T-helper 1 cell treated with Interleukin-12 subunit alpha and Interleukin-12 subunit beta and Interleukin-4 antibody, amounts not matched to agents 30 μg/mL and 1 μg/mL, for 36 hours (primary cell): ENCODE measurements around the gene HPN.

Experiments
- H3K27ac Mint-ChIP-seq: one replicate; pipeline ENCODE4 v1.8.0; 2021; ENCODE audit warnings: mild to moderate bottlenecking, mixed read lengths
- H3K27me3 Mint-ChIP-seq: one replicate; pipeline ENCODE4 v1.8.0; 2021; ENCODE audit warnings: low read depth, mixed read lengths
- H3K36me3 Mint-ChIP-seq: one replicate; pipeline ENCODE4 v1.8.0; 2021; ENCODE audit warnings: low read depth, mixed read lengths
- H3K4me1 Mint-ChIP-seq: one replicate; pipeline ENCODE4 v1.8.0; 2021; ENCODE audit warnings: low read depth, mixed read lengths
- H3K4me3 Mint-ChIP-seq: one replicate; pipeline ENCODE4 v1.8.0; 2021; ENCODE audit warnings: mild to moderate bottlenecking, moderate library complexity, mixed read lengths
- H3K9me3 Mint-ChIP-seq: one replicate; pipeline ENCODE4 v1.8.0; 2021; ENCODE audit warnings: mixed read lengths

HPN gene

DNA sequence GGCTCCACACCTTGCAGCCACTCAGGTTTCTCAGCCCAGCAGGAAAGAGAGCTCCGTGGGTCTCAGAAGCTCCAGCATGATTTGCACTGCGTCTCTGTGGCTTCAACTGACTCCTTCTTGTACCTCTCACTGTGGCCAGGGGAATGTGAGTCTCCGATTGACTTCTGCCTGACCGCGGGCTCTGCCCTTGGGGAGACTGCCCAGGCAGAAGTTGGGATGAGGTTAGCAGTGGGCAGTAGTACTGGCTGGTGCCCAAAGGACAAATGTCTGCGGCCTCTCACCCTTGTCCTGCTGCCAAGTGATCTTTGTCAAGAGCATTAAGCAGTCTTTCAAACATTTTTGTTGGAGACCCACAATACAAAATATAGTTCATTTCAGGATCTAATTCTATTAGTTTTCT lies 39.7 kb downstream of the HPN start:
- no peak overlapping the region for H3K4me3 Mint-ChIP-seq
- no peaks in the 10 kb centered on the region for H3K4me1 Mint-ChIP-seq
- no peak overlapping the region for H3K27ac Mint-ChIP-seq

DNA sequence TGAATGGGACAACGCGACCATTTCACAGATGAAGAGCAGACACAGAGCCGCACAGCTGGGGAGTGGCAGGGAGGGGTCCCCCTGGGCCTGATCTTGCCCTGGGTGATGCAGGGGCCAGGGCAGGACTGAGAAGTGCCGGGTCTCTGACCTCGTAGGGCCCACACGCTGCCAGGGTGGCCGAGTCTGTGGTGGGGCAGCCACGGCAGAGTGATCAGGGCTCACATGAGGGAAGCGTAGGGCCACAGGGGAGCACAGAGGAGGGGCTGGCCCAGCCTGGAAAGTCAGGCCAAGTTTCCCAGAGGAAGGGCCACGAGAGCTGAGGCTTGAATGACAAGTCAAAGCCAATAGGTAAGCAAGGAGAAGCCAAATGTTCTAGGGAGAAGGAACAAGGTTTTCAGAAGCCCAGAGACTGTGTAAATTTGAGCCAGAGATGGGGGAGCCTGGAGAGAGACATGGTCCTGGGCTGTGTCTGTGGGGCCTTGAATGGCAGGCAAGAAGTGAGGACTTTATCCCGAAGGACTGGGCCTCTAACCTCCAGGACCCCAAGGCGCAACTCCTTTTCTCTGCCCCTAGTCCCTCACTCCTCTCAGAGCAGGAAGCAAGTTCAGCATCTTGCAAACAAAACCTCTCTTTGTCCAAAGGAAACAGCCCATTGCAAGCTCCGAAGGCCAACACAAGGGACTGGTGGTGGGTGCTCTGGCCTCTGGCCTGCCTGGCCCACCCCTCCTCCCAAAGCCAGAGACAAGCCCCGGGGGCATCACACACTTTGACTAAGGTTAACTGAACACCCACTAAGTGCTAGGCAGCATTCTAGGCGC lies 42.4 kb downstream of the HPN start:
- no peak overlapping the region for H3K4me3 Mint-ChIP-seq
- no peaks in the 10 kb centered on the region for H3K4me1 Mint-ChIP-seq
- no peaks in the 10 kb centered on the region for H3K9me3 Mint-ChIP-seq
- no peaks in the 10 kb centered on the region for H3K36me3 Mint-ChIP-seq
- no peak overlapping the region for H3K27ac Mint-ChIP-seq
- H3K27me3 Mint-ChIP-seq: peaks cover under 1% of the 10 kb centered on the region

More for the DNA sequence above, 39.7 kb downstream of the HPN start:
- Mint-ChIP-seq H3K27me3 (peaks cover 9% of the 10 kb centered on the region), H3K36me3 (no peaks in the 10 kb centered on the region), H3K9me3 (no peaks in the 10 kb centered on the region)

GRCh38 chr19:35084509-35084762 lies 42.9 kb downstream of the HPN start:
- Mint-ChIP-seq H3K36me3 (no peaks in the 10 kb centered on the region), H3K27ac (no peak overlapping the region), H3K4me3 (no peak overlapping the region), H3K27me3 (no peaks in the 10 kb centered on the region), H3K9me3 (no peaks in the 10 kb centered on the region), H3K4me1 (no peaks in the 10 kb centered on the region)

DNA sequence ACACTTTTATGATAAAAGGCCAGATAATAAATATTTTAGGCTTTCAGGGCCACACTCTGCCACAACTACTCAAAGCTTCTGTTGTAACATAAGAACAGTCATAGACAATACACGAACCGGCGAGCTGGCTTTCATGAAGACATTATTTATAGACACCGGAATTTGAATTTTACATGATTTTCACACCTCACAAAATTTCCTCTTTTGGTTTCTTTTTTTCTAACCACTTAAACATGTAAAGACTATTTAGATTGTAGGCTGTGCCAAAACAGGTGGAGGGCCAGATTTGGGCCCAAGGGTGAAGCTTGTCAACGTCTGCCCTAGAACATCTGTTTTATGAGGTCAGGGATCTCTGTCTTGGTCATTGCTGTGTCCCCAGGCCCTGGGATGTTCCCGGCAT lies 44.4 kb downstream of the HPN start:
- H3K9me3 Mint-ChIP-seq: no peaks in the 10 kb centered on the region
- no peak overlapping the region for H3K27ac Mint-ChIP-seq
- H3K27me3 Mint-ChIP-seq: peaks cover 5% of the 10 kb centered on the region
- H3K4me3 Mint-ChIP-seq: no peak overlapping the region
- no peaks in the 10 kb centered on the region for H3K4me1 Mint-ChIP-seq
- H3K36me3 Mint-ChIP-seq: no peaks in the 10 kb centered on the region

GRCh38 chr19:35086455-35086854 lies 44.9 kb downstream of the HPN start:
- H3K4me1 Mint-ChIP-seq: no peaks in the 10 kb centered on the region
- no peak overlapping the region for H3K27ac Mint-ChIP-seq
- H3K4me3 Mint-ChIP-seq: no peak overlapping the region

GRCh38 chr19:35087393-35087792 lies 45.9 kb downstream of the HPN start:
- Mint-ChIP-seq H3K27me3 (peaks cover 5% of the 10 kb centered on the region), H3K36me3 (no peaks in the 10 kb centered on the region), H3K9me3 (no peaks in the 10 kb centered on the region), H3K4me1 (no peaks in the 10 kb centered on the region), H3K4me3 (no peak overlapping the region), H3K27ac (no peak overlapping the region)

More at GRCh38 chr19:35086455-35086854, 44.9 kb downstream of the HPN start:
- Mint-ChIP-seq H3K36me3 (no peaks in the 10 kb centered on the region), H3K9me3 (no peaks in the 10 kb centered on the region), H3K27me3 (peaks cover 5% of the 10 kb centered on the region)

- Mint-ChIP-seq H3K4me1 (no peaks in the 10 kb centered on the region), H3K4me3 (no peak overlapping the region), H3K9me3 (no peaks in the 10 kb centered on the region), H3K36me3 (no peaks in the 10 kb centered on the region), H3K27me3 (peaks cover 5% of the 10 kb centered on the region), H3K27ac (no peak overlapping the region)
These were observed 46.8 kb downstream of the HPN start for GRCh38 chr19:35088131-35088913.

GRCh38 chr19:35089554-35089953 lies 48.0 kb downstream of the HPN start:
- Mint-ChIP-seq H3K4me3 (no peak overlapping the region), H3K9me3 (no peaks in the 10 kb centered on the region), H3K4me1 (no peaks in the 10 kb centered on the region), H3K27me3 (peaks cover 5% of the 10 kb centered on the region), H3K36me3 (no peaks in the 10 kb centered on the region), H3K27ac (no peak overlapping the region)

GRCh38 chr19:35090160-35090505 lies 48.6 kb downstream of the HPN start:
- Mint-ChIP-seq H3K27me3 (peaks cover 5% of the 10 kb centered on the region), H3K4me1 (no peaks in the 10 kb centered on the region), H3K9me3 (no peaks in the 10 kb centered on the region), H3K4me3 (no peak overlapping the region), H3K27ac (no peak overlapping the region), H3K36me3 (no peaks in the 10 kb centered on the region)

- H3K36me3 Mint-ChIP-seq: no peaks in the 10 kb centered on the region
- H3K4me3 Mint-ChIP-seq: no peak overlapping the region
- H3K27me3 Mint-ChIP-seq: peaks cover 5% of the 10 kb centered on the region
- no peak overlapping the region for H3K27ac Mint-ChIP-seq
- H3K9me3 Mint-ChIP-seq: no peaks in the 10 kb centered on the region
- H3K4me1 Mint-ChIP-seq: no peaks in the 10 kb centered on the region
These were observed 49.1 kb downstream of the HPN start for GRCh38 chr19:35090506-35091214.

DNA sequence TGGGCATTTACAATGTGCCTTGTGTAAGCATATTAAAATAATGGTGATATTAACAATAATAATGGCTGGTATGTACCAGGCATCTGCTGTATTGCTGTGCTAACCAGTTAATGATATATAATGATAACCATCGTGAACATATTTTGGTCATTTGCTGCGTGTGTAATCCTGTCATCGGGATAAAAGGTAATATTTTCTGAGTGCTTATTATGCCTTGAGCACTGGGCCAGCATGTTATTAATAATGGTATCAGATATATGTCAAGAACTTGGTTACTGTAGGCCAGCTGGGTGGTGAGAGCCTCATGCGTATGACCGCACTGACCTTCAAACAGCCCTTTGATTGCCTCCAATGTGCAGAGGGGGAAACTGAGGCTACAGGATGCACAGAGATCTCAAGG lies 51.9 kb downstream of the HPN start:
- H3K9me3 Mint-ChIP-seq: no peaks in the 10 kb centered on the region
- no peak overlapping the region for H3K27ac Mint-ChIP-seq
- no peaks in the 10 kb centered on the region for H3K4me1 Mint-ChIP-seq

GRCh38 chr19:35093941-35094647 lies 52.6 kb downstream of the HPN start:
- H3K4me1 Mint-ChIP-seq: no peaks in the 10 kb centered on the region

More for the DNA sequence above, 51.9 kb downstream of the HPN start:
- H3K4me3 Mint-ChIP-seq: no peak overlapping the region
- H3K36me3 Mint-ChIP-seq: no peaks in the 10 kb centered on the region
- H3K27me3 Mint-ChIP-seq: peaks cover 5% of the 10 kb centered on the region

DNA sequence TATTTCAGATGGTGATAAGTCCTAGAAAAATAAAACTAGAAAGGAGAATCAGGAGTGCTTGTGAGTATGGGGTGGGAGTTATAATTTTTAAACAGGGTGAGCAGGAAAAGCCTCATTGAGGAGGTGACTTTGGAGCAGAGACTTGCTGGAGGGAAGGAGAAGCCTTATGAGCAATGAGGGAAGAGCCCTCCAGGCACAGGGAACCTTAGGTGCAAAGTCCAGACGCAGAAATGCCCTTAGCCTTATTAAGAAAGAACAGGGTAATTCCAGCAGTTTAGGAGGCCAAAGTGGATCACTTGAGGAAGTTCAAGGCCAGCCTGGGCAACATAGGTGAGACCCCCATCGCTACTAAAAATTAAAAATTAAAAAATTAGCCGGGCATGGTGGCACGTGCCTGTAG lies 53.1 kb downstream of the HPN start:
- Mint-ChIP-seq H3K27me3 (peaks cover 5% of the 10 kb centered on the region), H3K4me1 (no peaks in the 10 kb centered on the region), H3K4me3 (no peak overlapping the region), H3K36me3 (no peaks in the 10 kb centered on the region), H3K27ac (no peak overlapping the region), H3K9me3 (no peaks in the 10 kb centered on the region)

More at GRCh38 chr19:35093941-35094647, 52.6 kb downstream of the HPN start:
- H3K4me3 Mint-ChIP-seq: no peak overlapping the region
- H3K36me3 Mint-ChIP-seq: no peaks in the 10 kb centered on the region
- no peaks in the 10 kb centered on the region for H3K9me3 Mint-ChIP-seq
- H3K27me3 Mint-ChIP-seq: peaks cover 5% of the 10 kb centered on the region
- H3K27ac Mint-ChIP-seq: no peak overlapping the region

DNA sequence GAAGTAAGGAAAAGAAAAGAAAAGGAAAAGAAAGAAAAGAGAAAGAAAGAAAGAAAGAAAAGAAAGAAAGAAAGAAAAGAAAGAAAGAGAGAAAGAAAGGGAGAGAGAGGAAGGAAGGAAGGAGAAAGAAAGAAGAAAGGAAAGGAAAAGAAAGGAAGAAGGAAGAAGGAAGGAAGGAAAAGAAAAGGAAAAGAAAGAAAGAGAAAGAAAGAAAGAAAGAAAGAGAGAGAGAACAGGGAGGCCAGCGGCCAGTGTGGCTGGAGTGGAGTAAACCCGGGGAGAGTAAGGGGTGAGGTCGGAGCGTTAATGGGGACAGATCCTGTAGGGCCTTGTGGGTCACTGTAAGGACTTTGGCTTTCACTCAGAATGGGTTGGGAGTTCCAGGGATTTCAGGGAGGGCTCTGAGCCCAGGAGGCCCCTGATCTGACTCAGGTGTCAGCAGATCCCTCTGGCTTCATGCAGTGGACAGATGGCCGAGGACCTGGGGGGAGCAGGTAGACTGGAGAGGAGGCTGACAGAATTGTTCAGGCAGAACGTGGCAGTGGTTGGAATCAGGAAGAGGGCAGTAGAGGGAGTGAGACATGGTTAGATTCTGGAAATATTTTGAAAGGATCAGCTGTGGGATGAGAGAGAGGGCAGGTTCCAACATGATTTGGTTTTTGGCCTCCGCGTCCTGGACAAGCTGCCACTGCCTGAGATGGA lies 54.3 kb downstream of the HPN start:
- H3K9me3 Mint-ChIP-seq: no peaks in the 10 kb centered on the region
- no peaks in the 10 kb centered on the region for H3K4me1 Mint-ChIP-seq
- no peaks in the 10 kb centered on the region for H3K36me3 Mint-ChIP-seq
- H3K27me3 Mint-ChIP-seq: no peaks in the 10 kb centered on the region
- H3K4me3 Mint-ChIP-seq: no peak overlapping the region
- no peak overlapping the region for H3K27ac Mint-ChIP-seq
